GM19372 (cell line): Measurements from ENCODE around the gene CMIP.
A peak's percentile ranks its signal among the peaks of the same experiment; 100 is the strongest.

Experiments
- ATAC-seq: cut with Tn5 transposase; IDR thresholded peaks from one replicate; pipeline ENCODE4 v1.9.1; 2021; ENCODE audit warnings: mild to moderate bottlenecking, low read depth, moderate library complexity; ENCODE audit not compliant: unreplicated experiment

CMIP gene

DNA sequence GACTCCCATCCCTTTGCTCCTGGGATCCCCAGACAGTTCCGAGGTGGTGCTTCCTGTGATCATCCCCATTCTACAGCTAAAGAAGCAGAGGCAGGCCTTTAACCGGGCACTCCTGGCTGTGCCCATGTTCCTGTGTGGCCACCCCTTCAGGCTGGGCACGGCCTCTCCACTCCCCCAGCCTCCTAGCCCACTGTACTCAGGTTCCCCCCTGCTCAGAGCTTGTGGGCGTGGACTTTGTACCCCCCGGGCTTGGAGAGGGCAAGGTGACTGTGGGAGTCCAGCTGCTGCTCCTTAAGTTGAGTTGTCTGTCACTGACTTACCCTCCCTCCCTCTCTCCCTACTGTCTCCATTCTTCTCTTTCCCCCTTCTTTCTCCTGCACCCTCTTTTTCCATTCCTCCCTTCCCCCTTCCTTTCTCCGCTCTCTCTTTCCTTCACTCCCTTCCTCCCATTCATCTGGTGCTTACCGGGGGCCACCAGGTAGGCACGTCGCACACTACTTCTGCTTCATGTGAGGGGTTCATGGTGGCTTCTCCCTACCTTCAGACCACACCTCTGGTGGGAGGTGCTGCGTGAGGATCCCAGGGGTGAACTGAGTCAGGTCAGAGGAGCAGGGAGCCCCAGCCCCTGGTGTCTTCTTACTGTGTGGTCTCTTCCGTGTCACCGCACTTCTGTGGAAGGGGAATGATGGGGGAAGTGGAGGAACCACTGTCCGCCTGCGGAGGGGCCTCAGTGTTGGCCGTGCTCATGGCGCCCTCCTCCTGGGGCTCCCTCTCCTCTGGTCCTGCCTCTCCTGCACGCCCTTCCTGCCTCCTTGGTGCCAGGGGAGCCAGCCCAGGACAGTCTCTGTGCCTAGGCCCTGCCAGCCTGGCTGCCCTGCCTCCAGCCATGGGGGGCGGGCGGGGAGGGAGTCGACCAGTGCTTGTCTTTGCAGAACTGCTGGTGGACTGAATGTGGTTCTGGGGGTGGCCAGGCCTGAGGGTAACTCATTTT lies 29.7 kb downstream of the CMIP start:
- ATAC-seq: no peak

- no peak for ATAC-seq
Observed at GRCh38 chr16:81477697-81478693, 33.4 kb downstream of the CMIP start.

- peak; percentile 55 for ATAC-seq
Observed at GRCh38 chr16:81478876-81479511, 34.4 kb downstream of the CMIP start.

DNA sequence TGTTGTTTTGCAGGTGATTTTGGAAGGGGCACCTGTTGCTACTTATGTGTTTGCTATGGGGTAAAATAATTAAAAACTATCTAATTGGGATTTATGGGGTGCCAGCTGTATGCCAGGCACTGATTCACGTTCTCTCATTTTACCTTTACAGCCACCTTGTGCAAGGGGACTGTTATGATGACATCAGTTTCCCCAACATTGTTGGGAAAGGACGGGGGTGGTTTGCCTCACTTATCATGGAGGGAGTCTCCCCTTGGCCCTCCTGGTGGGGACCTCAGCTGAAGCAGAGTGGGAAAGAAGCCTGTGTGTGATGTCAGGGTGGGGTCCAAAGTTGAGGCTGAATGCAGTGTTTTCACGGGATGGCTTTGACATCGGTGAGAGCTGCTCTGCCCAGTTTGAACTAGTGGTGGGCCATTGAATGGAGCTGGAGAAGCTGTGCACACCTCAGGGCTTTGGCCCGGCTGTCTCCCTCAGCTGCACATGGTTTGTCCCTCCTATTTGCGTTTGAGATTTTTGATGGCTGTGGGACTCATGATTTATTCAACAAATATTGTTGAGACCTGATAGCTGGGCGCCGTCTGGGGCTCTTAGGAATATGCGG lies 36.1 kb downstream of the CMIP start:
- ATAC-seq: no peak

- ATAC-seq: peak; percentile 86
Observed at GRCh38 chr16:81481207-81481821, 36.7 kb downstream of the CMIP start.

GRCh38 chr16:81482329-81483063 lies 37.9 kb downstream of the CMIP start:
- no peak for ATAC-seq

- no peak for ATAC-seq
Observed at GRCh38 chr16:81483064-81483969, 38.7 kb downstream of the CMIP start.

GRCh38 chr16:81483970-81484595 lies 39.5 kb downstream of the CMIP start:
- no peak for ATAC-seq

DNA sequence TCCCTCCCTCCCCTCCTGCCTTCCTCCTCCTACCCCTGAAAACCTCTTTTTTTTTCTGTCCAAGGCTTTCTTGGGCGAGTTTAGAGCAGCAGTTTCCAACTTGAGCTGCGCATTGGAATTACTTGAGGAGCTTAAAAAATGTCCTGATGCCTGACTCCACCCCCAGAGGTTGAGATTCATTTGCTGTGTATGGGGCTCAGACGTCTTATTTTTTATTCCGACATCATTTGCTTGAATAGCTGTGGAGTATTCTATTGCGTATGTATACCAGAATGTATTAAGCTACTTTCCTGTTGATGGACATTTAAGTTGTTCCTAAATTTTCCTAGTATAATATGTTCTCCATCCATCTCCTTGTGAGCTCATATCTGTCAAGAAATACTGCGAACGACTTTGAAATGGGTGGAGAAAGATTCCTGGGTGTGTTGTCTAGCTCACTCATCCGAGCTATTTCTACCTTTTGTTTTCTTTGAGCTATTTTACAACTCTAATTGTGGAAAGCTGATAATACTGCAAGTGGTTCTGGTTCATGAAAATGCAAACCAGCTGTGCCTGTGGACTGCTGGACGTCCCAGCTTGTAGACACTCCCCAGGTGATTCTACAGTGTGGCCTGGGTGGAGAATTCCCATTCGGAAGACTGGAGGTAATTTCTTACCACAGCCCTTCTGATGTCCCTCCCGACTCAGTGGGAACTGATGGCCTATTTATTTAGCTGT lies 40.5 kb downstream of the CMIP start:
- no peak for ATAC-seq

GRCh38 chr16:81485824-81486539 lies 41.4 kb downstream of the CMIP start:
- ATAC-seq: no peak

- ATAC-seq: no peak
Observed at GRCh38 chr16:81486540-81487061, 42.0 kb downstream of the CMIP start.

GRCh38 chr16:81487301-81487720 lies 42.7 kb downstream of the CMIP start:
- ATAC-seq: no peak

DNA sequence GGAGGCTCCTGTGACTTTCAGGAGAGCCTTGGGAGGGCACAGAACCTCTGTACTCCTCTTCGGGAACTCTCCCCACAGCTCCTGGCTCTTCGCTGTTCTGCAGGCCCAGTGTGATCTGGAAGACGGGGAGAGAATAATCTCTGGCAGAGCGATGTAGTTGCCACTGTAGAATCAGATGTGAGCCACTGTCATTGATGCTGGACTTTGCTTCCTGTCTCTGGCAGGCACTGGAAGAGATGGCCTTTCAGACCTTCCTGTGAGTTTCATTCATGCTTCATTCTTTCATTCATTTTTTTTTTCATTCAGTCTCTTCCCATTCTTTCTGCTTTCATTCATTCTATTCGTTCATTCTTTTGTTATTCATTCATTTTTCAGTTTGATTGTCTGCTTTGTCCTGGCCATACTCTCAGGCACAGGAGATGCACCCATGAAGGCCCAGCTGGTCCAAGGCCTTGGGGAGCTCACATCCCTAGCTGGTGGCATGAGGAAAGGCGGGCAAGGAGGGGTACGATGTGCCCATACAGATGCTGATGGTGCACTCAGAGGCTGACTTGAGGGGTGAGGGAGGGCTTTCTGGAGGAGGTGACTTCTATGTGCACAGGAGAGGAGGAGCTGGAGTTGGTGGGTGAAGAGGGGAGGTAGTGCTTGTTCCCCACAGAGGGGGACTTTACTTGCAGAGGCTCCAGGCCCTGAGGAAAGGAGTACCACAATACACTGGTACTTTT lies 44.2 kb downstream of the CMIP start:
- no peak for ATAC-seq

DNA sequence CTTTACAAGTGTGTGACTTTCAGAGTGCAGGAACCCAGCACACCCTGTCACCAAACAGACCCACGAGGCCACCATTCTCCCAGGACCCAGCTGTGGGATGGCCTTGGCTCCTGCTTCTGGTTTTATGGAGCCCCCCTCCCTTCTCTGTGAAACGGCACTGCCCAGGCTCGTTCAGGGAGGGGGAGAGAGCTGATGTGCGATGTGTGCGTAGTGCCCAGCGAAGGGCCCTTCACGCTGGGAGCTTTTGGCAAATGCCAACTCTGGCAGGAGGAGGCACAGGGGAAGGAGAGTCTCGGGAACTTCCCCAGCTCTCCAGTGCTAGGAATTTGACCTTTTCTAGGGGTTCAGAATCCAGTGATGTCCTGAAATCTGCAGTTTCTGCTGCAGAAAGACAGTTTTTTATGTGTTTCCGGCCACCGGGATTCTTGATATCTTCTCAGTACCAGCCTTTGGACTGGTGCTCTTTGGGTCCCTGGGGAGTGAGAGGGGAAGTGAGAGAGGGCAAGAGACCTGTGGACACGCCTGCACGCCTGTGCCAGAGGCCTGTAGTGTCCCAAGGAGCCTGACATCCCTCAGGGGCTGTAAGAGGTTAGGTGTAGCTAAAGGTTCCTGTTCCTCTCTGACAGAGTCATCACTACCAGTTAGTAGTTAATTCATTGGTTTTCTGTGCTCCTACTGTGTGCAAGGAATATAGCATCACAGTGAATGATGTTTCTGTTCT lies 45.1 kb downstream of the CMIP start:
- no peak for ATAC-seq
